Measurements from ENCODE around the gene CD58.

The CD58 gene

DNA sequence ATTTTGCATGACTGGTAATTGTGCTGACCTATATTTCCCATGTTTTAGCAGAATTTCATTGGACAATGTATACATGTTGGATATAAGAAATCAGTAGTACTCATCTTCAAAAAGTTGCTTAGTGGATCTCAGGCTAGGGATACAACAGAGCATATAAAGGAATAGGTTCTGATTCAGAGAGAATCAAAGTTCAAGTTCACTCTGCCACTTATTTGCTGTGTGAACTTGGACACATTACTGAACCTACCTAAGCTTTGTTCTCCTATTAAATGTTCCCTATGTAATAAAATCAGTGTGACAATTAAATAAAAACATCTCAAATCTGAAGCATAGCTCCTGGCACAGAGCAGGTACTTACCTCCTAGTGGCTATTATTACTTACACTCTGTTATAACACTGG, 9.3 kb downstream of the CD58 start:
- Histone ChIP-seq H3K4me1 (ENCODE audit: control insufficient read depth, insufficient read depth, low read length) (no peaks in the 10 kb centered on the region; the same call in 1 of the 2 replicates), H3K4me3 (ENCODE audit: low read depth, low read length) (no peak overlapping the region), H3K9me3 (ENCODE audit: control insufficient read depth, insufficient read depth, low read depth, low read length) (no peaks in the 10 kb centered on the region), H3K27ac (ENCODE audit: extremely low read depth, low read depth, low read length) (no peak overlapping the region), H3K36me3 (ENCODE audit: control insufficient read depth in 2 of 2, insufficient read depth in 1 of 2, low read length in 2 of 2) (no peaks in the 10 kb centered on the region)
- POLR2A ChIA-PET: no interaction called here
- TF ChIP-seq SETDB1 (IDR thresholded peaks at IDR 0.05; ENCODE audit: insufficient read length, low read length) (no peak), ZBTB21 (tag by site-specific recombination; IDR thresholded peaks at IDR 0.05) (no peak), ZNF350 (tag by site-specific recombination; IDR thresholded peaks at IDR 0.05) (no peak), ZNF670 (tag by site-specific recombination; IDR thresholded peaks at IDR 0.05; ENCODE audit: low read depth) (no peak), OVOL3 (tag by site-specific recombination; IDR thresholded peaks at IDR 0.05) (no peak), ZNF138 (tag by site-specific recombination; IDR thresholded peaks at IDR 0.05; ENCODE audit: borderline replicate concordance) (no peak), KLF7 (tag by site-specific recombination; IDR thresholded peaks at IDR 0.05; ENCODE audit: borderline replicate concordance) (no peak)
- TF ChIP-seq, protein P1, sequence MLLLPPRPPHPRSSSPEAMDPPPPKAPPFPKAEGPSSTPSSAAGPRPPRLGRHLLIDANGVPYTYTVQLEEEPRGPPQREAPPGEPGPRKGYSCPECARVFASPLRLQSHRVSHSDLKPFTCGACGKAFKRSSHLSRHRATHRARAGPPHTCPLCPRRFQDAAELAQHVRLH (tag by site-specific recombination; IDR thresholded peaks at IDR 0.05): no peak
- TF ChIP-seq, protein P2, sequence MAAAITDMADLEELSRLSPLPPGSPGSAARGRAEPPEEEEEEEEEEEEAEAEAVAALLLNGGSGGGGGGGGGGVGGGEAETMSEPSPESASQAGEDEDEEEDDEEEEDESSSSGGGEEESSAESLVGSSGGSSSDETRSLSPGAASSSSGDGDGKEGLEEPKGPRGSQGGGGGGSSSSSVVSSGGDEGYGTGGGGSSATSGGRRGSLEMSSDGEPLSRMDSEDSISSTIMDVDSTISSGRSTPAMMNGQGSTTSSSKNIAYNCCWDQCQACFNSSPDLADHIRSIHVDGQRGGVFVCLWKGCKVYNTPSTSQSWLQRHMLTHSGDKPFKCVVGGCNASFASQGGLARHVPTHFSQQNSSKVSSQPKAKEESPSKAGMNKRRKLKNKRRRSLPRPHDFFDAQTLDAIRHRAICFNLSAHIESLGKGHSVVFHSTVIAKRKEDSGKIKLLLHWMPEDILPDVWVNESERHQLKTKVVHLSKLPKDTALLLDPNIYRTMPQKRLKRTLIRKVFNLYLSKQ (tag by site-specific recombination; IDR thresholded peaks at IDR 0.05; ENCODE audit: borderline replicate concordance): no peak
- CTCF ChIA-PET: no interaction called here

DNA sequence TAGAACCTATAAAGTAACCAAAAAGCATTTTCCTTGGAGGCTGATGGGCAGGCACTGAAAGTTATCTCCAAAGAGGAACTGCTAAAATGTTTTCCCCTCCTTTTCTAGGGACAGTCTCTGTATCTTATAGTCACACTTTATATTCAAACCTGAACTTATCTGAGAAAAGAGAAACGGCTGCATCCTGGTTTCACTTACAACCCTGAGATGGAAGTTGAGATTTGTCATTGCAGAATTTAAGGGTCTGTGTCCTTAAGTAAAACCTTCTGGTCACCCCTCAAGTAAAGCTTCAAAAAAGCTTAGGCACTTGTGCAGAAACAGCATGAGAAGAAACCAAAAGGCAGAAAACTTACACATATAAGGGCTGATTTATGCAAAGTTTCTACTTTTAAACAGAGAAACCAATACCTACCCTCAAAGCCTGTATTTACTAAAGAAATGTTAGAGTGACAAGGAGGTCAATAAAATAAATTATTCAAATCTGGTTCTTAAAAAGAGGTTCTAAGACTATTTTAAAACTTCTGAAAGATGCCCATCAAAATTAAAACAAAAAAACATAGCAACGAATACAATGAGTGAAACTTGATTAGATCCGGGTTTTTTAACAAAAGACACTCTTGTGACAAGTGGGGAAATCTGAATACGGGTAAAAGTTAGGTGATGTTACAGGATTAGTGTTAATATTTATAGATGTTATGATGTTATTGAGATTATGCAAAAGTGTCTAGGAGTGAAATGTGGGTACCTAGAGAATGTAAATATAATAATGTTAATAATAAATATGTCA, 9.9 kb downstream of the CD58 start:
- no peak overlapping the region for H3K27ac ChIP-seq (ENCODE audit: extremely low read depth, low read depth, low read length)
- no peaks in the 10 kb centered on the region; the same call in 1 of the 2 replicates for H3K4me1 ChIP-seq (ENCODE audit: control insufficient read depth, insufficient read depth, low read length)
- ChIA-PET POLR2A (no interaction called here), CTCF (no interaction called here)
- no peak overlapping the region for H3K4me3 ChIP-seq (ENCODE audit: low read depth, low read length)
- H3K9me3 ChIP-seq (ENCODE audit: control insufficient read depth, insufficient read depth, low read depth, low read length): no peaks in the 10 kb centered on the region
- H3K36me3 ChIP-seq (ENCODE audit: control insufficient read depth in 2 of 2, insufficient read depth in 1 of 2, low read length in 2 of 2): no peaks in the 10 kb centered on the region
- TF ChIP-seq, protein P3, sequence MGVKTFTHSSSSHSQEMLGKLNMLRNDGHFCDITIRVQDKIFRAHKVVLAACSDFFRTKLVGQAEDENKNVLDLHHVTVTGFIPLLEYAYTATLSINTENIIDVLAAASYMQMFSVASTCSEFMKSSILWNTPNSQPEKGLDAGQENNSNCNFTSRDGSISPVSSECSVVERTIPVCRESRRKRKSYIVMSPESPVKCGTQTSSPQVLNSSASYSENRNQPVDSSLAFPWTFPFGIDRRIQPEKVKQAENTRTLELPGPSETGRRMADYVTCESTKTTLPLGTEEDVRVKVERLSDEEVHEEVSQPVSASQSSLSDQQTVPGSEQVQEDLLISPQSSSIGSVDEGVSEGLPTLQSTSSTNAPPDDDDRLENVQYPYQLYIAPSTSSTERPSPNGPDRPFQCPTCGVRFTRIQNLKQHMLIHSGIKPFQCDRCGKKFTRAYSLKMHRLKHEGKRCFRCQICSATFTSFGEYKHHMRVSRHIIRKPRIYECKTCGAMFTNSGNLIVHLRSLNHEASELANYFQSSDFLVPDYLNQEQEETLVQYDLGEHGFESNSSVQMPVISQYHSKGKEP (tag by site-specific recombination; IDR thresholded peaks at IDR 0.05): no peak
- TF ChIP-seq, protein P4, sequence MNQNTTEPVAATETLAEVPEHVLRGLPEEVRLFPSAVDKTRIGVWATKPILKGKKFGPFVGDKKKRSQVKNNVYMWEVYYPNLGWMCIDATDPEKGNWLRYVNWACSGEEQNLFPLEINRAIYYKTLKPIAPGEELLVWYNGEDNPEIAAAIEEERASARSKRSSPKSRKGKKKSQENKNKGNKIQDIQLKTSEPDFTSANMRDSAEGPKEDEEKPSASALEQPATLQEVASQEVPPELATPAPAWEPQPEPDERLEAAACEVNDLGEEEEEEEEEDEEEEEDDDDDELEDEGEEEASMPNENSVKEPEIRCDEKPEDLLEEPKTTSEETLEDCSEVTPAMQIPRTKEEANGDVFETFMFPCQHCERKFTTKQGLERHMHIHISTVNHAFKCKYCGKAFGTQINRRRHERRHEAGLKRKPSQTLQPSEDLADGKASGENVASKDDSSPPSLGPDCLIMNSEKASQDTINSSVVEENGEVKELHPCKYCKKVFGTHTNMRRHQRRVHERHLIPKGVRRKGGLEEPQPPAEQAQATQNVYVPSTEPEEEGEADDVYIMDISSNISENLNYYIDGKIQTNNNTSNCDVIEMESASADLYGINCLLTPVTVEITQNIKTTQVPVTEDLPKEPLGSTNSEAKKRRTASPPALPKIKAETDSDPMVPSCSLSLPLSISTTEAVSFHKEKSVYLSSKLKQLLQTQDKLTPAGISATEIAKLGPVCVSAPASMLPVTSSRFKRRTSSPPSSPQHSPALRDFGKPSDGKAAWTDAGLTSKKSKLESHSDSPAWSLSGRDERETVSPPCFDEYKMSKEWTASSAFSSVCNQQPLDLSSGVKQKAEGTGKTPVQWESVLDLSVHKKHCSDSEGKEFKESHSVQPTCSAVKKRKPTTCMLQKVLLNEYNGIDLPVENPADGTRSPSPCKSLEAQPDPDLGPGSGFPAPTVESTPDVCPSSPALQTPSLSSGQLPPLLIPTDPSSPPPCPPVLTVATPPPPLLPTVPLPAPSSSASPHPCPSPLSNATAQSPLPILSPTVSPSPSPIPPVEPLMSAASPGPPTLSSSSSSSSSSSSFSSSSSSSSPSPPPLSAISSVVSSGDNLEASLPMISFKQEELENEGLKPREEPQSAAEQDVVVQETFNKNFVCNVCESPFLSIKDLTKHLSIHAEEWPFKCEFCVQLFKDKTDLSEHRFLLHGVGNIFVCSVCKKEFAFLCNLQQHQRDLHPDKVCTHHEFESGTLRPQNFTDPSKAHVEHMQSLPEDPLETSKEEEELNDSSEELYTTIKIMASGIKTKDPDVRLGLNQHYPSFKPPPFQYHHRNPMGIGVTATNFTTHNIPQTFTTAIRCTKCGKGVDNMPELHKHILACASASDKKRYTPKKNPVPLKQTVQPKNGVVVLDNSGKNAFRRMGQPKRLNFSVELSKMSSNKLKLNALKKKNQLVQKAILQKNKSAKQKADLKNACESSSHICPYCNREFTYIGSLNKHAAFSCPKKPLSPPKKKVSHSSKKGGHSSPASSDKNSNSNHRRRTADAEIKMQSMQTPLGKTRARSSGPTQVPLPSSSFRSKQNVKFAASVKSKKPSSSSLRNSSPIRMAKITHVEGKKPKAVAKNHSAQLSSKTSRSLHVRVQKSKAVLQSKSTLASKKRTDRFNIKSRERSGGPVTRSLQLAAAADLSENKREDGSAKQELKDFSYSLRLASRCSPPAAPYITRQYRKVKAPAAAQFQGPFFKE (tag by site-specific recombination; IDR thresholded peaks at IDR 0.05; ENCODE audit: borderline replicate concordance): no peak
- TF ChIP-seq ZNF792 (tag by site-specific recombination; IDR thresholded peaks at IDR 0.05): no peak
- TF ChIP-seq, protein P5, sequence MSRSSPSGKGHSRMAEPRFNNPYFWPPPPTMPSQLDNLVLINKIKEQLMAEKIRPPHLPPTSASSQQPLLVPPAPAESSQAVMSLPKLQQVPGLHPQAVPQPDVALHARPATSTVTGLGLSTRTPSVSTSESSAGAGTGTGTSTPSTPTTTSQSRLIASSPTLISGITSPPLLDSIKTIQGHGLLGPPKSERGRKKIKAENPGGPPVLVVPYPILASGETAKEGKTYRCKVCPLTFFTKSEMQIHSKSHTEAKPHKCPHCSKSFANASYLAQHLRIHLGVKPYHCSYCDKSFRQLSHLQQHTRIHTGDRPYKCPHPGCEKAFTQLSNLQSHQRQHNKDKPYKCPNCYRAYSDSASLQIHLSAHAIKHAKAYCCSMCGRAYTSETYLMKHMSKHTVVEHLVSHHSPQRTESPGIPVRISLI (tag by site-specific recombination; IDR thresholded peaks at IDR 0.05): no peak
- TF ChIP-seq, protein P6, sequence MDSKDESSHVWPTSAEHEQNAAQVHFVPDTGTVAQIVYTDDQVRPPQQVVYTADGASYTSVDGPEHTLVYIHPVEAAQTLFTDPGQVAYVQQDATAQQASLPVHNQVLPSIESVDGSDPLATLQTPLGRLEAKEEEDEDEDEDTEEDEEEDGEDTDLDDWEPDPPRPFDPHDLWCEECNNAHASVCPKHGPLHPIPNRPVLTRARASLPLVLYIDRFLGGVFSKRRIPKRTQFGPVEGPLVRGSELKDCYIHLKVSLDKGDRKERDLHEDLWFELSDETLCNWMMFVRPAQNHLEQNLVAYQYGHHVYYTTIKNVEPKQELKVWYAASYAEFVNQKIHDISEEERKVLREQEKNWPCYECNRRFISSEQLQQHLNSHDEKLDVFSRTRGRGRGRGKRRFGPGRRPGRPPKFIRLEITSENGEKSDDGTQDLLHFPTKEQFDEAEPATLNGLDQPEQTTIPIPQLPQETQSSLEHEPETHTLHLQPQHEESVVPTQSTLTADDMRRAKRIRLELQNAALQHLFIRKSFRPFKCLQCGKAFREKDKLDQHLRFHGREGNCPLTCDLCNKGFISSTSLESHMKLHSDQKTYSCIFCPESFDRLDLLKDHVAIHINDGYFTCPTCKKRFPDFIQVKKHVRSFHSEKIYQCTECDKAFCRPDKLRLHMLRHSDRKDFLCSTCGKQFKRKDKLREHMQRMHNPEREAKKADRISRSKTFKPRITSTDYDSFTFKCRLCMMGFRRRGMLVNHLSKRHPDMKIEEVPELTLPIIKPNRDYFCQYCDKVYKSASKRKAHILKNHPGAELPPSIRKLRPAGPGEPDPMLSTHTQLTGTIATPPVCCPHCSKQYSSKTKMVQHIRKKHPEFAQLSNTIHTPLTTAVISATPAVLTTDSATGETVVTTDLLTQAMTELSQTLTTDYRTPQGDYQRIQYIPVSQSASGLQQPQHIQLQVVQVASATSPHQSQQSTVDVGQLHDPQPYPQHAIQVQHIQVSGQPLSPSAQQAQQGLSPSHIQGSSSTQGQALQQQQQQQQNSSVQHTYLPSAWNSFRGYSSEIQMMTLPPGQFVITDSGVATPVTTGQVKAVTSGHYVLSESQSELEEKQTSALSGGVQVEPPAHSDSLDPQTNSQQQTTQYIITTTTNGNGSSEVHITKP (tag by site-specific recombination; IDR thresholded peaks at IDR 0.05): no peak
- TF ChIP-seq ZNF366 (tag by site-specific recombination; conservative IDR thresholded peaks at IDR 0.05): no peak
- no peak for TF ChIP-seq HOXC10 (CRISPR knock-in tag; IDR thresholded peaks at IDR 0.05)
- no peak for TF ChIP-seq ZNF37A (tag by site-specific recombination; IDR thresholded peaks at IDR 0.05)
- TF ChIP-seq ZNF324 (tag by site-specific recombination; IDR thresholded peaks at IDR 0.05): no peak
- TF ChIP-seq GLI4 (tag by site-specific recombination; IDR thresholded peaks at IDR 0.05): no peak
- TF ChIP-seq MZF1 (tag by site-specific recombination; IDR thresholded peaks at IDR 0.05; ENCODE audit: borderline replicate concordance): no peak

Measured in HEK293 (cell line).